Adrenal gland (tissue), 5 donors: Measurements from ENCODE around the gene NUCB1.

Experiments
- POLR2A ChIP-seq, 2 donors: fragments of 450-650 bp; IDR thresholded peaks; one replicate each; pipeline ENCODE4 v1.6.1; 2017; ENCODE audit warnings: antibody characterized with exemption in 2 of 2, mild to moderate bottlenecking in 2 of 2, moderate library complexity in 1 of 2
- TF ChIP-seq, protein P1 (sequence below), 6 experiments: fragments of 450-650 bp in 4 of 6; fragments of 200-600 bp in 2 of 6; sonication (generic) in 1 of 6; IDR thresholded peaks; 1 replicate in 5 of 6; 2 replicates in 1 of 6; pipeline versions ENCODE4 v1.5.1 to v1.8.0; 2016 to 2021; ENCODE audit warnings: antibody characterized with exemption in 6 of 6, mild to moderate bottlenecking in 2 of 6, moderate library complexity in 1 of 6
- donor health status: DM: no; HTN: no; CAD: no.

DNA sequence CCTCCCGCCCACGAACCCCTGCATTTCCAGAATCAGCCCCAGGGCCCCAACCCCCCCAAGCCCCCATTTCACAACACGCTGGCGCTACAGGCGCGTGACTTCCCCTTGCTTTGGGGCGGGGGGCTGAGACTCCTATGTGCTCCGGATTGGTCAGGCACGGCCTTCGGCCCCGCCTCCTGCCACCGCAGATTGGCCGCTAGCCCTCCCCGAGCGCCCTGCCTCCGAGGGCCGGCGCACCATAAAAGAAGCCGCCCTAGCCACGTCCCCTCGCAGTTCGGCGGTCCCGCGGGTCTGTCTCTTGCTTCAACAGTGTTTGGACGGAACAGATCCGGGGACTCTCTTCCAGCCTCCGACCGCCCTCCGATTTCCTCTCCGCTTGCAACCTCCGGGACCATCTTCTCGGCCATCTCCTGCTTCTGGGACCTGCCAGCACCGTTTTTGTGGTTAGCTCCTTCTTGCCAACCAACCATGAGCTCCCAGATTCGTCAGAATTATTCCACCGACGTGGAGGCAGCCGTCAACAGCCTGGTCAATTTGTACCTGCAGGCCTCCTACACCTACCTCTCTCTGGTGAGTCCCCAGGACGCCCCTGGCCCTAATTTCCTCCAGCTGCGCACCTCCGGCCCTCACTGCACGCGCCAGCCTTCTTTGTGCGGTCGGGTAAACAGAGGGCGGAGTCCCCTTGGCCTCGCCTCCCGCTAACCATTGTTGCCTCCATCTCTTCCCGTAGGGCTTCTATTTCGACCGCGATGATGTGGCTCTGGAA is 65.1 kb downstream of the NUCB1 start, which contains the start of gene FTL:
- TF ChIP-seq, protein P1, sequence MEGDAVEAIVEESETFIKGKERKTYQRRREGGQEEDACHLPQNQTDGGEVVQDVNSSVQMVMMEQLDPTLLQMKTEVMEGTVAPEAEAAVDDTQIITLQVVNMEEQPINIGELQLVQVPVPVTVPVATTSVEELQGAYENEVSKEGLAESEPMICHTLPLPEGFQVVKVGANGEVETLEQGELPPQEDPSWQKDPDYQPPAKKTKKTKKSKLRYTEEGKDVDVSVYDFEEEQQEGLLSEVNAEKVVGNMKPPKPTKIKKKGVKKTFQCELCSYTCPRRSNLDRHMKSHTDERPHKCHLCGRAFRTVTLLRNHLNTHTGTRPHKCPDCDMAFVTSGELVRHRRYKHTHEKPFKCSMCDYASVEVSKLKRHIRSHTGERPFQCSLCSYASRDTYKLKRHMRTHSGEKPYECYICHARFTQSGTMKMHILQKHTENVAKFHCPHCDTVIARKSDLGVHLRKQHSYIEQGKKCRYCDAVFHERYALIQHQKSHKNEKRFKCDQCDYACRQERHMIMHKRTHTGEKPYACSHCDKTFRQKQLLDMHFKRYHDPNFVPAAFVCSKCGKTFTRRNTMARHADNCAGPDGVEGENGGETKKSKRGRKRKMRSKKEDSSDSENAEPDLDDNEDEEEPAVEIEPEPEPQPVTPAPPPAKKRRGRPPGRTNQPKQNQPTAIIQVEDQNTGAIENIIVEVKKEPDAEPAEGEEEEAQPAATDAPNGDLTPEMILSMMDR (IDR thresholded peaks at IDR 0.05): no peak
- TF ChIP-seq POLR2A (IDR thresholded peaks at IDR 0.05): peak; percentile 100
